Kidney (tissue), 14 donors: ENCODE results near the gene MAPT. TPM values are rescaled to one million over a fixed set of nuclear protein-coding genes. Genes with fewer than 3 reads are reported as not detected.
A peak's percentile ranks its signal among the peaks of the same experiment; 100 is the strongest.

Source experiments
- DNase-seq, 5 donors: peaks; one replicate each; pipeline ENCODE4 v3.0.0-alpha.2; 2013 to 2020
- FAIRE-seq: peaks from 2 replicates; lab custom pipeline; 2012; peaks lifted over from hg19 to GRCh38; lab: Jason Lieb, UNC
- H3K27ac ChIP-seq, 2 donors: one replicate each; pipeline ENCODE4 v1.7.0; 2013; ENCODE audit warnings: low read depth in 2 of 2, low read length in 2 of 2, inconsistent platforms in 1 of 2
- H3K27me3 ChIP-seq: one replicate; pipeline ENCODE4 v1.7.1; 2013; ENCODE audit warnings: low read length, inconsistent platforms; ENCODE audit not compliant: control insufficient read depth, insufficient read depth
- H3K36me3 ChIP-seq, 3 donors: one replicate each; pipeline versions ENCODE4 v1.7.0 to v1.7.1; 2013; ENCODE audit warnings: low read length in 3 of 3, control low read depth in 1 of 3, inconsistent platforms in 1 of 3; ENCODE audit not compliant: insufficient read depth in 3 of 3, control insufficient read depth in 2 of 3
- H3K4me1 ChIP-seq, 3 donors: one replicate each; pipeline versions ENCODE4 v1.7.0 to v1.7.1; 2013; ENCODE audit warnings: low read length in 3 of 3, inconsistent platforms in 1 of 3, low read depth in 1 of 3; ENCODE audit not compliant: control insufficient read depth in 2 of 3, insufficient read depth in 2 of 3
- H3K4me3 ChIP-seq, 3 donors: one replicate each; pipeline versions ENCODE4 v1.7.0 to v1.8.1; 2013; ENCODE audit warnings: low read length in 3 of 3, control low read depth in 1 of 3, inconsistent platforms in 1 of 3
- H3K9ac ChIP-seq, 3 donors: one replicate each; pipeline versions ENCODE4 v1.7.0 to v1.7.1; 2013; ENCODE audit warnings: low read length in 3 of 3, control low read depth in 1 of 3, inconsistent platforms in 1 of 3
- H3K9me3 ChIP-seq, 3 donors: one replicate each; pipeline versions ENCODE4 v1.7.0 to v1.7.1; 2013; ENCODE audit warnings: low read length in 3 of 3, control low read depth in 1 of 3, inconsistent platforms in 1 of 3; ENCODE audit not compliant: control insufficient read depth in 2 of 3, insufficient read depth in 1 of 3
- intact Hi-C: fragments of 100-400 bp; cut with DNase I; formaldehyde crosslinking; loops from one replicate; pipeline ENCODE4 v1.11.1; 2022
- polyA plus RNA-seq: library from polyadenylated mRNA; stranded (reverse); fragments of 350-450 nt; fragmentation: Illumina TruSeq; extraction: RNeasy Lipid Tissue Mini Kit (QIAGEN cat#74804); gene quantifications from one replicate; pipeline ENCODE4 v1.2.3, GENCODE V29; 2014; ENCODE audit warnings: low read depth, low replicate concordance; ENCODE audit not compliant: insufficient read depth
- total RNA-seq: library from RNA; stranded (reverse); fragmentation: NEBNext Ultra II Directional; extraction: Animal tissue kit (Norgen Biotek cat#: 25700); gene quantifications from one replicate; pipeline ENCODE4 v1.2.1, GENCODE V29; 2021
- TF ChIP-seq, protein P1 (sequence below): IDR thresholded peaks from 3 replicates; pipeline ENCODE4 v1.5.1; 2012; ENCODE audit warnings: mild to moderate bottlenecking, moderate library complexity, borderline replicate concordance; ENCODE audit not compliant: insufficient read depth; ENCODE audit errors: extremely low read depth
- donor health status: control.
- donor health status: control.
- donor health status: control.
- donor health status: control.
- donor health status: control.
- donor health status: DM: yes; HTN: yes; CAD: no.
- donor health status: Normal renal cell carcinoma (clear cell type).

The MAPT gene
- total and polyA plus RNA-seq, 2 donors from 2014 or later: 2.9 to 15.4 TPM

DNA sequence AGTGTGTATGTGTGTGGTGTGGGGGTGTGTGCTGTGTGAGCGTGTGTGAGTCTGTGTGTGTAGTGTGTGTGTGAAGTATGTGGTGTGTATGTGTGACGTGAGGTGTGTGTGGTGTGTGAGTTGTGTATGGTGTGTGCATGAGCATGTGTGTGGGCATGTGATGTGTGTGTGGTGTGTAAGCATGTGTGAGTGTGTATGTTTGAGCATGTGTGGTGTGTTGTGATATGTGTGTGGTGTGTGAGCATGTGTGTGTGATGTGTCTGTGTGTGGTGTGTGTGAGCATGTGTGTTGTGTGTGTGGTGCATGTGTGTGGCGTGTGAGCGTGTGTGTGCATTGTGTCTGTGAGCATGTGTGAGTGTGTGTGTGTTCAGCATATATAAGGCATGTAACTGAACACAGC, 20.9 kb downstream of the MAPT start:
- TF ChIP-seq, protein P1, sequence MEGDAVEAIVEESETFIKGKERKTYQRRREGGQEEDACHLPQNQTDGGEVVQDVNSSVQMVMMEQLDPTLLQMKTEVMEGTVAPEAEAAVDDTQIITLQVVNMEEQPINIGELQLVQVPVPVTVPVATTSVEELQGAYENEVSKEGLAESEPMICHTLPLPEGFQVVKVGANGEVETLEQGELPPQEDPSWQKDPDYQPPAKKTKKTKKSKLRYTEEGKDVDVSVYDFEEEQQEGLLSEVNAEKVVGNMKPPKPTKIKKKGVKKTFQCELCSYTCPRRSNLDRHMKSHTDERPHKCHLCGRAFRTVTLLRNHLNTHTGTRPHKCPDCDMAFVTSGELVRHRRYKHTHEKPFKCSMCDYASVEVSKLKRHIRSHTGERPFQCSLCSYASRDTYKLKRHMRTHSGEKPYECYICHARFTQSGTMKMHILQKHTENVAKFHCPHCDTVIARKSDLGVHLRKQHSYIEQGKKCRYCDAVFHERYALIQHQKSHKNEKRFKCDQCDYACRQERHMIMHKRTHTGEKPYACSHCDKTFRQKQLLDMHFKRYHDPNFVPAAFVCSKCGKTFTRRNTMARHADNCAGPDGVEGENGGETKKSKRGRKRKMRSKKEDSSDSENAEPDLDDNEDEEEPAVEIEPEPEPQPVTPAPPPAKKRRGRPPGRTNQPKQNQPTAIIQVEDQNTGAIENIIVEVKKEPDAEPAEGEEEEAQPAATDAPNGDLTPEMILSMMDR: no peak
- peaks cover 2% of the 10 kb centered on the region for H3K27me3 ChIP-seq
- FAIRE-seq (no peak), DNase-seq (no peak)
- H3K9ac ChIP-seq: no peak overlapping the region
- intact Hi-C loops: no loop called here
- H3K4me1 ChIP-seq: no peaks in the 10 kb centered on the region
- peaks cover 0 to 8% (median 2%) of the 10 kb centered on the region in 3 donors for H3K9me3 ChIP-seq
- peak overlapping the region in 1 of 3 donors; percentile 28 for H3K4me3 ChIP-seq
- peaks cover 0 to 2% (median 0%) of the 10 kb centered on the region in 3 donors for H3K36me3 ChIP-seq
- H3K27ac ChIP-seq: no peak overlapping the region

DNA sequence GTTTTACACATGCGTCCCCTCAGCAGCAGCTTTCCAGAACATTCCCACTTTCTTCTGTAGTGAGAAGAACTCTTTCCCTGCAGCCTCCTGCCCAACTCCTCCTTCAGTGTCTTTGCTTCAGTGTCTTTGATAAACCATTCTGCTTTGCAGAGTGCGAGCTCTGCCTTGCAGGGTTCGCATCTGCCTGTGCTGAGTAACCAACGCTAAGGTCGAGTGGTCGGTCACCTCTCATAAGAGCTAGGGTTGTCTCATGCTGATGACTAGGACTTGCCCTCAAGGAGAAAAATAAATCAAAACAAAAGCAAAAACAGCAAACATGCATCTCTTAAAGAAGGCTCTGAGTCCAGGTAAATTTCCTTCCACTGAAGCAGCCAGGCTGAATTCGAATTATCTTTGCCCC, 22.7 kb downstream of the MAPT start:
- intact Hi-C loops: no loop called here
- H3K4me1 ChIP-seq: no peaks in the 10 kb centered on the region
- TF ChIP-seq, protein P1: no peak
- no peak for FAIRE-seq
- no peak overlapping the region for H3K27ac ChIP-seq
- no peak overlapping the region for H3K4me3 ChIP-seq
- H3K27me3 ChIP-seq: peaks cover 2% of the 10 kb centered on the region
- peaks cover 0 to 2% (median 0%) of the 10 kb centered on the region in 3 donors for H3K36me3 ChIP-seq
- H3K9me3 ChIP-seq: peaks cover 0 to 6% (median 2%) of the 10 kb centered on the region in 3 donors
- H3K9ac ChIP-seq: no peak overlapping the region
- DNase-seq: no peak

DNA sequence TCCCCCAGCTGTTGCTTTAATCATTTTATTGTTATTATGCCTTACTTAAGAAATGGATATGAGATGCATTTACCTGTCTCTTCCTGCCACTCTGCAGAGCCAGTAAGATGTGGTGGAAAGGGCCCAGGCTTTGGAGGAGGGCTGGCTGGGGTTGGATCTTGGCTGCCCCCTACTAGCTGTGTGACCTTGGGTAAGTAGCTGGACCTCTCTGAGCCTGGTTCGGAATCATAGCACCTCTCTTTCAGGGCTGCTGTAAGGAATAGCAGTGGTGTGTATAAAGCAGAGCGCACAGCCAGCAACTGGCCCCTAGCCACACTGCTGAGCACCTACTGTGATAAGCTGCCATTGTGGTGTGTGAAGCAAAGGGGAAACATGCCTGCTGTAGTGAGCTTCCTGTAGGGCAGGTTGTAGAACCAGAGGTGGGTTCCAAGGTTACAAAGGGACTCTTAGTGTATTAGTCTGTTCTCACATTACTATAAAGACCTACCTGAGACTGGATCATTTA, 23.9 kb downstream of the MAPT start:
- Histone ChIP-seq H3K9me3 (peaks cover 0 to 2% (median 0%) of the 10 kb centered on the region in 3 donors), H3K36me3 (peaks cover 0 to 2% (median 0%) of the 10 kb centered on the region in 3 donors), H3K4me3 (no peak overlapping the region), H3K4me1 (peaks cover 0 to 7% (median 5%) of the 10 kb centered on the region in 3 donors), H3K27ac (no peak overlapping the region), H3K27me3 (peaks cover 2% of the 10 kb centered on the region), H3K9ac (no peak overlapping the region)
- intact Hi-C loops: no loop called here
- TF ChIP-seq, protein P1: no peak
- no peak for DNase-seq
- FAIRE-seq: no peak

GRCh38 chr17:45919136-45919535, 24.8 kb downstream of the MAPT start:
- Histone ChIP-seq H3K27ac (no peak overlapping the region), H3K4me3 (no peak overlapping the region), H3K9me3 (peaks cover 0 to 2% (median 0%) of the 10 kb centered on the region in 3 donors), H3K4me1 (peaks cover 3 to 11% (median 10%) of the 10 kb centered on the region in 3 donors), H3K9ac (no peak overlapping the region), H3K36me3 (peaks cover 0 to 2% (median 0%) of the 10 kb centered on the region in 3 donors), H3K27me3 (peaks cover 2% of the 10 kb centered on the region)
- intact Hi-C loops: no loop called here
- TF ChIP-seq, protein P1: no peak
- DNase-seq (no peak), FAIRE-seq (no peak)
